ENCODE data around the gene BTAF1. TPM values are rescaled to one million over a fixed set of nuclear protein-coding genes. Genes with fewer than 3 reads are reported as not detected.
"Not testable (repeated sequence)": the region's sequence is repeated elsewhere in the genome, so short reads cannot be mapped to it uniquely, and the experiment has no call there.

Gene BTAF1
- total and polyA plus RNA-seq, 3 donors from 2014 or later = 37.5 to 81.8 (median 60.9) TPM

DNA sequence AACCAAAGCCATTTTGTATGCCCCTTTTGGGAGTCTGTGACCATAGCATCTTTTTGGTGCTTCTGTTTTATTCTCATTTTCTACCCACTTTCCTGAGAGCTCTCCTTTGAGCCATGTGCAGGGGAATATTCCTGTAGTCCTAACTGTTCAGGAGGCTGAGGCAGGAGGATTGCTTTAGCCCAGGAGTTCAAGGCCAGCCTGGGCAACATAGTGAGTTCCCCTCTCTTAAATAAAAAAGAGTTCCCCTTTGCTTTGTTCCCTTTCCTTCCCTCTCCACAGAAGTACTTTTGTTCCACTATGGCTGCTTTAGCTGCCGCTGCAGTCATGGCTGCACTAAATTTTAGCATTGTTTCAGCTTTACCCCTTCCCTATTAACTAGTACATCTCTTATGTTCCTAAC is 85.9 kb downstream of the BTAF1 start:
- DNase-seq = no peak
- no peak overlapping the region for H3K4me3 ChIP-seq
- H3K27me3 ChIP-seq = no peaks in the 10 kb centered on the region
- intact Hi-C loops (cut with DNase I; ENCODE audit: low total_unique reads) = no loop called here
- no peaks in the 10 kb centered on the region for H3K4me1 ChIP-seq
- no peaks in the 10 kb centered on the region for H3K36me3 ChIP-seq (ENCODE audit: low read depth, missing control alignments)
- no peak for TF ChIP-seq POLR2A (IDR thresholded peaks at IDR 0.05)
- TF ChIP-seq, protein P1, sequence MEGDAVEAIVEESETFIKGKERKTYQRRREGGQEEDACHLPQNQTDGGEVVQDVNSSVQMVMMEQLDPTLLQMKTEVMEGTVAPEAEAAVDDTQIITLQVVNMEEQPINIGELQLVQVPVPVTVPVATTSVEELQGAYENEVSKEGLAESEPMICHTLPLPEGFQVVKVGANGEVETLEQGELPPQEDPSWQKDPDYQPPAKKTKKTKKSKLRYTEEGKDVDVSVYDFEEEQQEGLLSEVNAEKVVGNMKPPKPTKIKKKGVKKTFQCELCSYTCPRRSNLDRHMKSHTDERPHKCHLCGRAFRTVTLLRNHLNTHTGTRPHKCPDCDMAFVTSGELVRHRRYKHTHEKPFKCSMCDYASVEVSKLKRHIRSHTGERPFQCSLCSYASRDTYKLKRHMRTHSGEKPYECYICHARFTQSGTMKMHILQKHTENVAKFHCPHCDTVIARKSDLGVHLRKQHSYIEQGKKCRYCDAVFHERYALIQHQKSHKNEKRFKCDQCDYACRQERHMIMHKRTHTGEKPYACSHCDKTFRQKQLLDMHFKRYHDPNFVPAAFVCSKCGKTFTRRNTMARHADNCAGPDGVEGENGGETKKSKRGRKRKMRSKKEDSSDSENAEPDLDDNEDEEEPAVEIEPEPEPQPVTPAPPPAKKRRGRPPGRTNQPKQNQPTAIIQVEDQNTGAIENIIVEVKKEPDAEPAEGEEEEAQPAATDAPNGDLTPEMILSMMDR (IDR thresholded peaks at IDR 0.05) = no peak
- 96 to 97% methylated on average over 1 of the region's 1 CpG for WGBS, 2 donors
- no peak overlapping the region for H3K27ac ChIP-seq
- H3K9me3 ChIP-seq = no peaks in the 10 kb centered on the region

DNA sequence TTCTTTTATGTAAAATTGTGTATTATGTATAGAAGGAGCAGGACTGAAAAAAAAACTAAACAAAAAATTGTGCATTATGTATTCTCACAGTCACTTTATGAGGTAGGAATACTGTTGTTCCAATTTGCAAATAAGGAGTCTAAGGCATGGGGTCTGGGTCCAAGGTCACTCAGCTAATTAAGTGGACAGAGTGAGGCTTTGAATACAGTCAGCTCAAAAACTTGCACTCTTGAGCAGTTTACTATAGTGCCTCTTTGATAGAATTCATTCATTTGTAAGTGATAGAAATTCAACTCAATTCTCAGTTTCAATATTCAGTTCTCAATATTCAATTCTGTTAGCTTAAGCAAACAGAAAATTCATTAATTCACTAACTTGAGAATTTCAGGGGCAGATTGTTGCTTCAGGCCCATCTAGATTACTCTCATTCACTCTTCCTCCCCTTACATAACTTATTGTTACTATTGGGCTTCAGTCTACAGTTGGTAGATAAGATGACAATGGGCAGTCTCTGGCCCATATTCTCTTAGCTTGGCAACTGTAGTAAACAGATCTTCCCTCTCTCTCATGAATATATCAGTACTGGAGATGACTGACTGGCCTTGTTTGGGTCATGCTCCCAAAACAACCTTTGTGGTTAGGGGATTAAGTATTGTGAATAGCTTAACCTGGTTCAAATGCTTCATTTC is 86.6 kb downstream of the BTAF1 start:
- Histone ChIP-seq H3K36me3 (ENCODE audit: low read depth, missing control alignments) (no peaks in the 10 kb centered on the region), H3K27me3 (no peaks in the 10 kb centered on the region), H3K9me3 (no peaks in the 10 kb centered on the region), H3K4me3 (no peak overlapping the region), H3K27ac (no peak overlapping the region), H3K4me1 (no peaks in the 10 kb centered on the region)
- no peak for DNase-seq
- TF ChIP-seq POLR2A (IDR thresholded peaks at IDR 0.05) = no peak
- TF ChIP-seq, protein P1 (IDR thresholded peaks at IDR 0.05) = no peak
- intact Hi-C loops (cut with DNase I; ENCODE audit: low total_unique reads) = no loop called here

DNA sequence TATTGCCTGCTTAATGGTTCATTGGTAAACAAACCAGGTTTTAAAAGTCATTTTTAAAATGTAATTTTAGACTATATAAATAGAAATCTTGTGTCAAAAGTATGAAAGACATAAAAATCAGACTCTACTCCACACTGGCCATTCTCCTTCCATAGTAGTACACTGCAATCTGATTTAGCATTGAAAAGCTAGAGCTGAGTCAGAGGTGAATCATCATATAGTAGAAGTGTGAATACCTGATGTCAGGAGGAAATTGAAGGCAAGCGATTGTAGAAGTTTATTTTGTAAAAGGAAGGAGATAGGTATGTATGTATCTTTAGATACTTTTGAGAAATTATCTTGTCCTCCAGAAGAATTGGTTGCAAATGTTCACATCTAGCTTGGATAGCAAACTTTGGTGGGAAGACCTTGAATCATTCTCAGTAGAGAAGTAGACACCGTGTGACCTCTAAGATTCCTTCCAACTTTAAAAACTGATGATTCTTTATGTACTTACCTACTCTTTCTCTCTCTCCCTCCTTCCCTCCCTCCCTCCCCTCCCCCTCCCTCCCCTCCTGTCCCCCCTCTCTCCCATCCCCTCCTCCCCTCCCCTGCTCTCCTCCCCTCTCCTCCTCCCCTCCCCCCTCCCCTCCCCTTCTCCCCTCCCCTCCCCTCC is 88.1 kb downstream of the BTAF1 start:
- no peak for DNase-seq
- no peaks in the 10 kb centered on the region for H3K27me3 ChIP-seq
- H3K27ac ChIP-seq = no peak overlapping the region
- WGBS, 2 donors = 85 to 87% methylated on average over 2 of the region's 2 CpGs
- H3K9me3 ChIP-seq = no peaks in the 10 kb centered on the region
- no peaks in the 10 kb centered on the region for H3K4me1 ChIP-seq
- intact Hi-C loops (cut with DNase I; ENCODE audit: low total_unique reads) = no loop called here
- TF ChIP-seq POLR2A (IDR thresholded peaks at IDR 0.05) = no peak
- TF ChIP-seq, protein P1 (IDR thresholded peaks at IDR 0.05) = no peak
- H3K36me3 ChIP-seq (ENCODE audit: low read depth, missing control alignments) = no peaks in the 10 kb centered on the region
- no peak overlapping the region for H3K4me3 ChIP-seq

DNA sequence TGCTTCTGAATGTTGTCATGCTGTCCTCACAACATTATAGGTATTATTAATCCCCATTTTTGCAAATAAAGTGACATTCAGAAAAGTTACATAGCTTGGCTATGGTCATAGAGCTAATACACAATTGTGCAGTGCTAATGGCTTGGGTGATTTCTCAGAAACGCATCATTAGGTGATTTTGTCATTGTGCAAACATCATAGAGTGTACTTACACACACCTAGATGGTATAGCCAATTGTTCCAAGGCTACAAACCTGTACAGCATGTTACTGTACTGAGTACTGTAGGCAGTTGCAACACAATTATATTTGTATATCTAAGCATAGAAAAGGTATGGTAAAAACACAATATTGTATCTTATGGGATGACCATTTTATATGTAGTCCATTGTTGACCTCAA is 91.0 kb downstream of the BTAF1 start:
- TF ChIP-seq, protein P1 (IDR thresholded peaks at IDR 0.05) = no peak
- TF ChIP-seq POLR2A (IDR thresholded peaks at IDR 0.05) = no peak
- Histone ChIP-seq H3K27ac (no peak overlapping the region), H3K27me3 (no peaks in the 10 kb centered on the region), H3K4me1 (no peaks in the 10 kb centered on the region), H3K9me3 (no peaks in the 10 kb centered on the region), H3K4me3 (no peak overlapping the region), H3K36me3 (ENCODE audit: low read depth, missing control alignments) (no peaks in the 10 kb centered on the region)
- intact Hi-C loops (cut with DNase I; ENCODE audit: low total_unique reads) = no loop called here
- no peak for DNase-seq
- WGBS, 2 donors = 89 to 94% methylated on average over 1 of the region's 1 CpG

DNA sequence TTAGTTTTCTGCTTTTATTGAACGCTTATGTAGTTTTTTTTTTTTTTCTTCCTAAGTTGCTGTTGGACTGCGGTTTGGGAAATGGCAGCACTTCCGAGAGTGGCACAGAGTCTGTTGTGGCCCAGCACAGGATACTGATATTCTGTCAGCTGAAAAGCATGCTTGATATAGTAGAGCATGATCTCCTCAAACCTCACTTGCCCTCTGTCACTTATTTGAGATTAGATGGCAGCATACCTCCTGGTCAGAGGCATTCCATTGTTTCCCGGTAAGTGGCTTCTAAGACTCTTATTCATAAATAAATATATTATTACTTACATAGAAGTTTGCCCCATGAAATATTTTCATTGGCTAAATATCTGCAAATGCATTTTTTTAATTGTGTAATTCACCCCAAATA is 101.1 kb downstream of the BTAF1 start:
- H3K36me3 ChIP-seq (ENCODE audit: low read depth, missing control alignments) = no peaks in the 10 kb centered on the region
- intact Hi-C loops (cut with DNase I; ENCODE audit: low total_unique reads) = no loop called here

DNA sequence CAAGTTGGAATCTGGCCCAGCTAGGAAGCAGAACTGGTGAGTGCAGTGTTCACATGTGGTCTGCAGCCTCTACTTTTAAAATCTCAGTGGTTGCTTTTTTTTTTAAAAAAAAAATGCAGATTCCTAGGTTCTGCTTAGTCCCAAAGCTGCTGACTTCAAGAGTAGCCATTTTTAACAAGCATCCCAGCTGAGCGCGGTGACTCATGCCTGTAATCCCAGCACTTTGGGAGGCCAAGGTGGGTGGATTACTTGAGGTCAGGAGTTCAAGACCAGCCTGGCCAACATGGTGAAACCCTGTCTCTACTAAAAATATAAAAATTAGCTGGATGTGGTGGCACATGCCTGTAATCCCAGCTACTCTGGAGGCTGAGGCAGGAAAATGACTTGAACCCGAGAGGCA is 101.8 kb downstream of the BTAF1 start:
- H3K9me3 ChIP-seq; H3K4me1 ChIP-seq; H3K27me3 ChIP-seq; DNase-seq; H3K4me3 ChIP-seq; H3K27ac ChIP-seq; intact Hi-C loops (cut with DNase I; ENCODE audit: low total_unique reads); H3K36me3 ChIP-seq (ENCODE audit: low read depth, missing control alignments): not testable (repeated sequence)
- 91 to 97% methylated on average over 3 of the region's 3 CpGs for WGBS, 2 donors

More for the DNA sequence above, 101.1 kb downstream of the BTAF1 start:
- H3K27me3 ChIP-seq = no peaks in the 10 kb centered on the region
- TF ChIP-seq, protein P1 (IDR thresholded peaks at IDR 0.05) = no peak
- no peak for TF ChIP-seq POLR2A (IDR thresholded peaks at IDR 0.05)
- H3K27ac ChIP-seq = no peak overlapping the region
- WGBS, 2 donors = 93% methylated on average over 4 of the region's 4 CpGs
- H3K4me1 ChIP-seq = no peaks in the 10 kb centered on the region
- no peak overlapping the region for H3K4me3 ChIP-seq
- H3K9me3 ChIP-seq = no peaks in the 10 kb centered on the region
- no peak for DNase-seq
